AG04450 (cell line): ENCODE results near the gene ZNF358. TPM values are rescaled to one million over a fixed set of nuclear protein-coding genes. Genes with fewer than 3 reads are reported as not detected.

ENCODE experiments used
- polyA plus RNA-seq: library from polyadenylated mRNA; depleted of rRNA; stranded (reverse); fragments of >200 nt; gene quantifications from 2 replicates; pipeline ENCODE4 v1.2.3, GENCODE V29; 2011; rRNA removed
- small RNA-seq: library from RNA; depleted of rRNA; stranded (forward); fragments of <200 nt; gene quantifications from one replicate; pipeline ENCODE3, GENCODE V24; 2012; ENCODE audit warnings: low read depth; ENCODE audit not compliant: insufficient read length

ZNF358 gene
- polyA plus RNA-seq, 1 experiment: 20.7 TPM

Small RNA genes lying within 50 kb of the gene (small RNA-seq; reads per million reads assigned to genes)
- gene AC008878.2: not detected

Other genes with a start within 250 kb of the ZNF358 start
- 2.6 and 2.9 TPM in 2 replicates for gene INSR, start 221.7 kb upstream of the ZNF358 start, polyA plus RNA-seq
- gene ARHGEF18, start 167.2 kb upstream of the ZNF358 start, polyA plus RNA-seq: 4.9 and 6.0 TPM in 2 replicates
- gene PEX11G, start 27.1 kb upstream of the ZNF358 start, polyA plus RNA-seq: 0.60 and 1.2 TPM in 2 replicates
- 12.8 and 16.0 TPM in 2 replicates for gene MCOLN1, start 6.5 kb downstream of the ZNF358 start, polyA plus RNA-seq
- gene PNPLA6, start 19.6 kb downstream of the ZNF358 start, polyA plus RNA-seq: 17.0 and 19.8 TPM in 2 replicates
- gene CAMSAP3, start 79.8 kb downstream of the ZNF358 start, polyA plus RNA-seq: not detected in 2 replicates
- 16.3 and 21.8 TPM in 2 replicates for gene XAB2, start 113.4 kb downstream of the ZNF358 start, polyA plus RNA-seq
- gene PET100, start 113.7 kb downstream of the ZNF358 start, polyA plus RNA-seq: 39.7 and 46.7 TPM in 2 replicates
- not detected in 2 replicates for gene PCP2, start 117.6 kb downstream of the ZNF358 start, polyA plus RNA-seq
- gene STXBP2, start 121.0 kb downstream of the ZNF358 start, polyA plus RNA-seq: 5.0 and 7.1 TPM in 2 replicates
- not detected in 2 replicates for gene RETN, start 152.9 kb downstream of the ZNF358 start, polyA plus RNA-seq
- gene MCEMP1, start 161.0 kb downstream of the ZNF358 start, polyA plus RNA-seq: not detected in 2 replicates
- 42.1 and 69.8 TPM in 2 replicates for gene TRAPPC5, start 164.7 kb downstream of the ZNF358 start, polyA plus RNA-seq
- not detected in 2 replicates for gene FCER2, start 186.0 kb downstream of the ZNF358 start, polyA plus RNA-seq
- gene CLEC4G, start 216.0 kb downstream of the ZNF358 start, polyA plus RNA-seq: not detected in 2 replicates
- not detected in 2 replicates for gene CD209, start 231.4 kb downstream of the ZNF358 start, polyA plus RNA-seq
- not detected in 2 replicates for gene CLEC4M, start 247.1 kb downstream of the ZNF358 start, polyA plus RNA-seq